22Rv1 (cell line): ENCODE results near the gene NELFB.

Experiments
- H3K27ac ChIP-seq: fragments of 450-650 bp; 2 replicates; pipeline ENCODE4 v1.5.1; 2017
- CTCF ChIP-seq: fragments of 450-650 bp; IDR thresholded peaks from 2 replicates; pipeline ENCODE4 v1.5.1; 2017; ENCODE audit warnings: mild to moderate bottlenecking
- ZFX ChIP-seq: fragments of 450-650 bp; IDR thresholded peaks from 2 replicates; pipeline ENCODE4 v1.6.1; 2017; ENCODE audit warnings: antibody characterized with exemption, borderline replicate concordance

NELFB gene

DNA sequence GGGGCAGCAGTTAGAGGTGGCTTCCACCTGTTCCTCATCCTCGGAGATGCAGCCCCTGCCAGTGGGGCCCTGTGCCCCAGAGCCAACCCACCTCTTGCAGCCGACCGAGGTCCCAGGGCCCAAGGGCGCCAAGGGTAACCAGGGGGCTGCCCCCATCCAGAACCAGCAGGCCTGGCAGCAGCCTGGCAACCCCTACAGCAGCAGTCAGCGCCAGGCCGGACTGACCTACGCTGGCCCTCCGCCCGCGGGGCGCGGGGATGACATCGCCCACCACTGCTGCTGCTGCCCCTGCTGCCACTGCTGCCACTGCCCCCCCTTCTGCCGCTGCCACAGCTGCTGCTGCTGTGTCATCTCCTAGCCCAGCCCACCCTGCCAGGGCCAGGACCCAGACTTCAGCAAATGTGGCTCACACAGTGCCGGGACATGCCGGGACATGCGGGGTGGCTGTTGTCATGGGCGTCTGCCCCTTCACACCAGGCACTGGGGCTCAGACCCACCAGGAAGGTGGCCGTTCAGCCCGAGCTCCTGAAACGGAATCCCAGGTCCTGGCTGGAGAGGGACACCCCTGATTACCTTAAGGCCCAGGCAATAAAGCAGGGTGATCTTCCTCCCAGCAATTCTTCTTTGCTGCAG is 29.3 kb upstream of the NELFB start:
- H3K27ac ChIP-seq, result peak overlapping the region; percentile 97
- no peak for TF ChIP-seq CTCF
- no peak for TF ChIP-seq ZFX

- peak overlapping the region; percentile 97 for H3K27ac ChIP-seq
- no peak for TF ChIP-seq CTCF
- TF ChIP-seq ZFX, result no peak
Measured at GRCh38 chr9:137226338-137227053, 28.6 kb upstream of the NELFB start.

GRCh38 chr9:137227054-137227852 is 27.9 kb upstream of the NELFB start, which contains the start of gene RNF224:
RNF224 (plus strand) TSS chr9:137227502; CDS start chr9:137228336, 834 bp downstream.
- TF ChIP-seq CTCF (peak; percentile 87), ZFX (no peak)
- peak within 1 kb of the TSS; percentile 97 for H3K27ac ChIP-seq

DNA sequence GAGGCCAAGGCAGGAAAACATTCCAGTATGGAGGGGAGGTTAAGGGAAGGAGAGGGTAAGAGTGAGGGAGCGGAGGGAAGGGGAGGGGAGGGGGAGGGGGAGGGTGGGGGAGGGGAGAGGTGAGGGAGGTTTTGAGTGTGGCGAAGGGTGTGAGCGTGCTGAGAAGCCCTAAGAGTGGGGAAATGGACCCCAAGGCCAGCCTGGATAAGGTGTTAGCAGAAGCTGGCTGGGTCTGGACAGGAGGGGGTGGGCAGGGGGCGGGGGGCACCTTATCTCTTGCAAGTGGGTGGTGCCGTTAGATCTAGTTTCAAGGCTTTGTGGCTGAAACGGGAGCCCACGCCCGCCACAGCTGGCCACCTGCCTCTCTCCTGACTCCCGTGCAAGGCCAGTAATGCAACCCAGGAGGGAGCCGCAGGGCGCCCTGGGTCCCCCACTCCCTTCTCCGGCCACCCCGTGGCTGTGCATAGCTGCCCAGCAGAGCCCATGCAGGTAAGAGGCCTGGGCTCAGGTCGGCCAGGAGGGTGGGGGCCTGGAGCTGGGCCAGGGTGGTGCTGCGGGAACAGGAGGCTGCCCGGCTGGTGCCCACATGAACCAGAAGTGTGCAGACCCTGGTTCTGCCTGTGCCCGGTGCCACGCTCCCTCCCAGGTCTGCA is 27.1 kb upstream of the NELFB start:
- peak overlapping the region; percentile 97 for H3K27ac ChIP-seq
- TF ChIP-seq CTCF, result peak; percentile 26; the same call in 1 of the 2 replicates
- TF ChIP-seq ZFX, result no peak

- peak overlapping the region; percentile 33 for H3K27ac ChIP-seq
- no peak for TF ChIP-seq ZFX
- no peak for TF ChIP-seq CTCF
Measured at GRCh38 chr9:137228506-137228967, 26.6 kb upstream of the NELFB start.

DNA sequence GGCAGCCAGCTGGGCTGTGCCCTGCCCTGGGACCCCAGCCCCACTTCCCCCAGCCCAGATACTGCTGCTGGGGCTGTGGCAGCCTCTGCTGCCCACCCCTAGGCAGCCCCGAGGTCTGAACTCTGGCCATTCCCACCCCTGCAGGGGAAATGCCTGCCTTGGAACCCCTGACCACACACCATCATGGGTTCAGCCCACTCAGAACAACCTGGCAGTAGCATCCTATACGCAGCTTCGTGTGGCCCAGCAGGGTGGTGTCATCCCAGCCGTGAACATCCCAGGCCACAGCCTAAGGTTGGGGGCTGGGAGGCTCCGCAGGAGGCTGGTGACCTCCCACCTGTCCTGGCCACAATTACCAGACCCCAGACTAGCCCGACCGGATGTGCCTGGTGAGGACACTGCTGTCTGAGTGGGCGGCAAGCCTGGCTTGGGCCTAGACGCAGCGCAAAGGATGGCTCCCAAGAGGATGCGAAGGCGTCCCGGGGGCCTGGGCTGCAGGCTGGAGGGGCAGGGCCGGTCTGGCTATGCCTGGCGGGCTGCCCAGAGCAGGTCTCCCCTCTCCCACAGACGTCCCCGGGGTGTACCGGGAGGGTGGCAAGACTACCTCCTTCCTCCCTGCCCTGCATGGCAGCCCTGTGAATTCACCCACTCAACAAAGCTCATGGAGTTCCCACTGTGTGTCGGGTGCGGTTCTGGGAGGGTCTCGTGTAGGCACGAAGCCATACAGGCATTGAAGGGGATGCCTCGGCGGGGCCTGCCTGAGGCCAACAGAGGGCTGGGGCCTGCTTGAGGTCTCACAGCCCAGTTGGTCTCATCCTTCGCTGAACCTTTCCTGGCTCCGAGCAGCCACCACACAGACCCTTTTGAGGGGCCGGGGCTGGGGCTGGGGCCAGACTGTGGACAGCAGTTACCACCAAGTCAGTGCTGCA is 25.9 kb upstream of the NELFB start:
- TF ChIP-seq ZFX, result no peak
- TF ChIP-seq CTCF, result no peak

More for the DNA sequence above, 25.9 kb upstream of the NELFB start:
- peak overlapping the region; percentile 33 for H3K27ac ChIP-seq
